Fibroblast of lung (primary cell): ENCODE data around the gene EFHD1. TPM values are rescaled to one million over a fixed set of nuclear protein-coding genes. Genes with fewer than 3 reads are reported as not detected.
"Not testable (repeated sequence)": the region's sequence is repeated elsewhere in the genome, so short reads cannot be mapped to it uniquely, and the experiment has no call there.

Source experiments
- DNase-seq, 2 donors: peaks; one replicate each; pipeline versions ENCODE4 v3.0.0 to v3.0.0-alpha.2; 2010; ENCODE audit warnings: low read depth in 2 of 2
- H2AFZ ChIP-seq: 2 replicates; pipeline ENCODE4 v1.5.1; 2012; ENCODE audit warnings: low read length, control low read depth, inconsistent platforms
- H3K27ac ChIP-seq: 2 replicates; pipeline ENCODE4 v1.5.1; 2011; ENCODE audit warnings: low read length, control low read depth; ENCODE audit not compliant: insufficient read depth
- H3K27me3 ChIP-seq: 2 replicates; pipeline ENCODE4 v1.5.1; 2011; ENCODE audit warnings: mild to moderate bottlenecking, low read length; ENCODE audit not compliant: control insufficient read depth, insufficient read depth
- H3K36me3 ChIP-seq: 2 replicates; pipeline ENCODE4 v1.5.1; 2011; ENCODE audit warnings: low read length; ENCODE audit not compliant: control insufficient read depth, insufficient read depth
- H3K4me1 ChIP-seq: 2 replicates; pipeline ENCODE4 v1.5.1; 2011; ENCODE audit warnings: low read length; ENCODE audit not compliant: control insufficient read depth, insufficient read depth; ENCODE audit errors: extremely low read depth
- H3K4me2 ChIP-seq: 2 replicates; pipeline ENCODE4 v1.5.1; 2011; ENCODE audit warnings: low read length, control low read depth; ENCODE audit not compliant: insufficient read depth; ENCODE audit errors: extremely low read depth
- H3K4me3 ChIP-seq, 4 experiments: fragments of 200-600 bp in 1 of 4; sonication (generic) in 1 of 4; replicated peaks in 1 of 4; 2 replicates each; pipeline ENCODE4 v1.5.1; 2011 to 2016; ENCODE audit warnings: low read length in 4 of 4, low read depth in 3 of 4, mild to moderate bottlenecking in 3 of 4, control low read depth in 2 of 4, inconsistent platforms in 1 of 4, mixed read lengths in 1 of 4; ENCODE audit not compliant: insufficient read depth in 1 of 4; ENCODE audit errors: control extremely low read depth in 1 of 4
- H3K79me2 ChIP-seq: 2 replicates; pipeline ENCODE4 v1.5.1; 2012; ENCODE audit warnings: mild to moderate bottlenecking, low read length, inconsistent platforms; ENCODE audit not compliant: control insufficient read depth, insufficient read depth
- H3K9ac ChIP-seq: 2 replicates; pipeline ENCODE4 v1.5.1; 2011; ENCODE audit warnings: mild to moderate bottlenecking, low read length, control low read depth; ENCODE audit not compliant: insufficient read depth
- H3K9me3 ChIP-seq: 2 replicates; pipeline ENCODE4 v1.5.1; 2012; ENCODE audit warnings: low read depth, low read length; ENCODE audit not compliant: control insufficient read depth, insufficient read depth
- H4K20me1 ChIP-seq: 2 replicates; pipeline ENCODE4 v1.5.1; 2011; ENCODE audit warnings: low read length; ENCODE audit not compliant: control insufficient read depth, insufficient read depth; ENCODE audit errors: extremely low read depth
- CTCF ChIP-seq, 2 donors: IDR thresholded peaks in 1 of 2; conservative IDR thresholded peaks in 1 of 2; 1 replicate in 1 of 2; 2 replicates in 1 of 2; pipeline ENCODE4 v1.5.1; 2011 to 2012; ENCODE audit warnings: low read length in 2 of 2, control low read depth in 1 of 2, inconsistent platforms in 1 of 2, low read depth in 1 of 2, mild to moderate bottlenecking in 1 of 2
- EZH2 ChIP-seq: IDR thresholded peaks from 2 replicates; pipeline ENCODE4 v1.5.1; 2012; ENCODE audit warnings: low read length, control low read depth, mild to moderate bottlenecking; ENCODE audit errors: missing control alignments
- polyA plus RNA-seq, 2 donors: library from polyadenylated mRNA; depleted of rRNA in 1 of 2; stranded (reverse) in 1 of 2; unstranded in 1 of 2; fragments of >200 nt; gene quantifications; 2 replicates each; pipeline ENCODE4 v1.2.1, GENCODE V29; 2011 to 2012; ENCODE audit warnings: missing spikeins in 1 of 2
- total RNA-seq: library from RNA; depleted of rRNA; stranded (reverse); fragments of >200 nt; gene quantifications from 2 replicates; pipeline ENCODE4 v1.2.1, GENCODE V29; 2014

EFHD1 gene
- total and polyA plus RNA-seq, 2 donors (not counting 1 experiment from before 2014, with no cell fraction given) = 0.83 TPM; not detected in 1

GRCh38 chr2:232632904-232633412 is 446 bp upstream of the EFHD1 start:
- no peaks in the 10 kb centered on the region for H3K36me3 ChIP-seq
- H3K79me2 ChIP-seq = no peaks in the 10 kb centered on the region
- peaks cover 29% of the 10 kb centered on the region for H3K27me3 ChIP-seq
- no peaks in the 10 kb centered on the region for H3K4me1 ChIP-seq
- no peak overlapping the region for H3K27ac ChIP-seq
- peak overlapping the region; percentile 16 for H3K9ac ChIP-seq
- H4K20me1 ChIP-seq = no peaks in the 10 kb centered on the region
- H2AFZ ChIP-seq = peak overlapping the region; percentile 41
- peak; percentile 73 for TF ChIP-seq EZH2
- no peak for TF ChIP-seq CTCF (conservative IDR thresholded peaks at IDR 0.05 in 1 of 2, IDR thresholded peaks at IDR 0.05 in 1 of 2; ENCODE audit: low read depth in 1 of 2, low read length in 2 of 2)
- H3K9me3 ChIP-seq = no peaks in the 10 kb centered on the region
- H3K4me2 ChIP-seq = peak overlapping the region; percentile 78
- peak overlapping the region; percentile 45 to 58 (median 49) for H3K4me3 ChIP-seq
- DNase-seq = peak; percentile 4 to 14

- H3K4me2 ChIP-seq = no peak overlapping the region
- H3K79me2 ChIP-seq = no peaks in the 10 kb centered on the region
- no peaks in the 10 kb centered on the region for H3K4me1 ChIP-seq
- no peaks in the 10 kb centered on the region for H4K20me1 ChIP-seq
- peaks cover 35% of the 10 kb centered on the region for H3K27me3 ChIP-seq
- DNase-seq = peak in 1 of 2 donors; percentile 31
- no peak overlapping the region for H3K4me3 ChIP-seq
- TF ChIP-seq CTCF (conservative IDR thresholded peaks at IDR 0.05 in 1 of 2, IDR thresholded peaks at IDR 0.05 in 1 of 2; ENCODE audit: low read depth in 1 of 2, low read length in 2 of 2) (no peak), EZH2 (peak; percentile 15)
- H3K27ac ChIP-seq = no peak overlapping the region
- H2AFZ ChIP-seq = no peak overlapping the region
- no peaks in the 10 kb centered on the region for H3K36me3 ChIP-seq
- no peaks in the 10 kb centered on the region for H3K9me3 ChIP-seq
- H3K9ac ChIP-seq = no peak overlapping the region
Observed at GRCh38 chr2:232634206-232635150, 1.1 kb downstream of the EFHD1 start.

GRCh38 chr2:232635376-232635775 is 2.0 kb downstream of the EFHD1 start:
- not testable (repeated sequence) for H2AFZ ChIP-seq, H4K20me1 ChIP-seq, H3K79me2 ChIP-seq, H3K9ac ChIP-seq, H3K36me3 ChIP-seq, H3K4me3 ChIP-seq, H3K9me3 ChIP-seq, DNase-seq, H3K4me2 ChIP-seq, H3K27ac ChIP-seq, H3K4me1 ChIP-seq
- H3K27me3 ChIP-seq = peaks cover 39% of the 10 kb centered on the region
